Measurements from ENCODE around the gene PTPRE.

Gene PTPRE

DNA sequence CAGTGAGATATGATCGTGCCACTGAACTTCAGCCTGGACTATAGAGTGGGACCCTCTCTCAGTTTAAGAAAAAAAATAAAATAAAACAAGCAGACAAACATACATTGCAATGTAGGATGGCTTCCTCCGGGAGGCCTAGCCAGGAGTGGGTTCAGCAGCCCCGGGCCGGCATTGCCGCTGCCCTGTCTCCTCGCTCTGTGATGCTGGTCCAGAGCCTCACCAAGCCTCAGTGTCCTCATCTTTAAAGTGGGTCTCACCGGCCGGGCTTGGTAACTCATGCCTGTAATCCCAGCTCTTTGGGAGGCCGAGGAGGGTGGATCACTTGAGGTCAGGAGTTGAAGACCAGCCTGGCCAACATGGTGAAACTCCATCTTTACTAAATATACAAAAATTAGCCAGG, 71.6 kb downstream of the PTPRE start:
- no peak for DNase-seq (ENCODE audit: low read depth)
- H3K4me3 ChIP-seq (ENCODE audit: low read length), result no peak overlapping the region
- TF ChIP-seq, protein P1, sequence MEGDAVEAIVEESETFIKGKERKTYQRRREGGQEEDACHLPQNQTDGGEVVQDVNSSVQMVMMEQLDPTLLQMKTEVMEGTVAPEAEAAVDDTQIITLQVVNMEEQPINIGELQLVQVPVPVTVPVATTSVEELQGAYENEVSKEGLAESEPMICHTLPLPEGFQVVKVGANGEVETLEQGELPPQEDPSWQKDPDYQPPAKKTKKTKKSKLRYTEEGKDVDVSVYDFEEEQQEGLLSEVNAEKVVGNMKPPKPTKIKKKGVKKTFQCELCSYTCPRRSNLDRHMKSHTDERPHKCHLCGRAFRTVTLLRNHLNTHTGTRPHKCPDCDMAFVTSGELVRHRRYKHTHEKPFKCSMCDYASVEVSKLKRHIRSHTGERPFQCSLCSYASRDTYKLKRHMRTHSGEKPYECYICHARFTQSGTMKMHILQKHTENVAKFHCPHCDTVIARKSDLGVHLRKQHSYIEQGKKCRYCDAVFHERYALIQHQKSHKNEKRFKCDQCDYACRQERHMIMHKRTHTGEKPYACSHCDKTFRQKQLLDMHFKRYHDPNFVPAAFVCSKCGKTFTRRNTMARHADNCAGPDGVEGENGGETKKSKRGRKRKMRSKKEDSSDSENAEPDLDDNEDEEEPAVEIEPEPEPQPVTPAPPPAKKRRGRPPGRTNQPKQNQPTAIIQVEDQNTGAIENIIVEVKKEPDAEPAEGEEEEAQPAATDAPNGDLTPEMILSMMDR (conservative IDR thresholded peaks at IDR 0.05; ENCODE audit: low read depth, low read length), result no peak

DNA sequence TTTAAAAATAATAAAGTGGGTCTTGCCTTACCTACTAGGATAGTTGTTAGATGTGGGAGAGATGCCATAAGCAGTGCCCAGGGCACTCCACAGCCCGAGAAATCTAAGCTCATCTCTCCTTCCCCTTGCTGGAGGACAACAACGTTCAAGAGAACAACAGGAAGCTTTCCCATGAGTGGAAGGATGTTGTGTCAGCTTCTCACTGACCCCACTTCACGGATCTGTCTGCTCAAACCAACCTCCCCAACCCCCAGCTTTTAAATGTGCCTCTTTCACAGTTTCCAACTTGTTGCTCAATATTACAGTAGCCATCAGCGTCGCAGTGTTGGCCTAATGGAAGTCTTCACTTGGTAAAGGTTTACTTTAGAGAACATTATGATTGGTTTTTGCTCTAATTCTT, 72.1 kb downstream of the PTPRE start:
- no peak for DNase-seq (ENCODE audit: low read depth)
- no peak overlapping the region for H3K4me3 ChIP-seq (ENCODE audit: low read length)

GRCh38 chr10:127979566-127979965, 72.7 kb downstream of the PTPRE start:
- no peak overlapping the region for H3K4me3 ChIP-seq (ENCODE audit: low read length)
- TF ChIP-seq, protein P1 (conservative IDR thresholded peaks at IDR 0.05; ENCODE audit: low read depth, low read length), result no peak
- DNase-seq (ENCODE audit: low read depth), result no peak

More for the DNA sequence above, 72.1 kb downstream of the PTPRE start:
- TF ChIP-seq, protein P1 (conservative IDR thresholded peaks at IDR 0.05; ENCODE audit: low read depth, low read length), result no peak

GRCh38 chr10:127980898-127981297, 74.0 kb downstream of the PTPRE start:
- no peak overlapping the region for H3K4me3 ChIP-seq (ENCODE audit: low read length)
- no peak for DNase-seq (ENCODE audit: low read depth)
- TF ChIP-seq, protein P1 (conservative IDR thresholded peaks at IDR 0.05; ENCODE audit: low read depth, low read length), result no peak

DNA sequence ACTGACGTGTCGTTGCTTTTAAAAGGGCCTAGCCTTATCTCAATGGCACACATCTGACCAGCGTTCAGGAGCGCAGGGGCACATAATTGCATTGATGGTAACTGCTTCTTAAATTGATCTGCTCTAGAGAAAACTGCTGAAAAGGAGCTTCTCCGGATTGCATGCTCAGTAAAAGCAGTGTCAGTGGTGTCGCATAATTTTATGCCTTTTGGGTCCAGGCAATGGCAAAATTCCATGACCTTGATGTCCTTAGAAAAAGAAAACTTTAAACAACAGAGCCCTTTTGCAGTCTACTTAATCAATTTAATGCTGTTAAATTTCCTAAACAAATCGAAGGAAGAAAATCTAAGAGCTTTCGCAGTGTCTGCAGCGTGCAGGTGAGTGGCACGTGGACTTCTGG, 75.7 kb downstream of the PTPRE start:
- TF ChIP-seq, protein P1 (conservative IDR thresholded peaks at IDR 0.05; ENCODE audit: low read depth, low read length), result no peak
- DNase-seq (ENCODE audit: low read depth), result no peak
- H3K4me3 ChIP-seq (ENCODE audit: low read length), result no peak overlapping the region

- TF ChIP-seq, protein P1 (conservative IDR thresholded peaks at IDR 0.05; ENCODE audit: low read depth, low read length), result no peak
- no peak overlapping the region for H3K4me3 ChIP-seq (ENCODE audit: low read length)
- no peak for DNase-seq (ENCODE audit: low read depth)
These were observed 76.6 kb downstream of the PTPRE start for GRCh38 chr10:127983344-127984100.

- TF ChIP-seq, protein P1 (conservative IDR thresholded peaks at IDR 0.05; ENCODE audit: low read depth, low read length), result no peak
- no peak for DNase-seq (ENCODE audit: low read depth)
- H3K4me3 ChIP-seq (ENCODE audit: low read length), result no peak overlapping the region
These were observed 78.0 kb downstream of the PTPRE start for GRCh38 chr10:127984945-127985344.

Measured in retinal pigment epithelial cell (primary cell).